EL (cell line): ENCODE measurements around the gene CFL2.
A peak's percentile ranks its signal among the peaks of the same experiment; 100 is the strongest.
"Not testable (repeated sequence)": the region's sequence is repeated elsewhere in the genome, so short reads cannot be mapped to it uniquely, and the experiment has no call there.

Source experiments
- DNase-seq: peaks from one replicate; pipeline ENCODE4 v3.0.0-alpha.2; 2016

Gene CFL2

DNA sequence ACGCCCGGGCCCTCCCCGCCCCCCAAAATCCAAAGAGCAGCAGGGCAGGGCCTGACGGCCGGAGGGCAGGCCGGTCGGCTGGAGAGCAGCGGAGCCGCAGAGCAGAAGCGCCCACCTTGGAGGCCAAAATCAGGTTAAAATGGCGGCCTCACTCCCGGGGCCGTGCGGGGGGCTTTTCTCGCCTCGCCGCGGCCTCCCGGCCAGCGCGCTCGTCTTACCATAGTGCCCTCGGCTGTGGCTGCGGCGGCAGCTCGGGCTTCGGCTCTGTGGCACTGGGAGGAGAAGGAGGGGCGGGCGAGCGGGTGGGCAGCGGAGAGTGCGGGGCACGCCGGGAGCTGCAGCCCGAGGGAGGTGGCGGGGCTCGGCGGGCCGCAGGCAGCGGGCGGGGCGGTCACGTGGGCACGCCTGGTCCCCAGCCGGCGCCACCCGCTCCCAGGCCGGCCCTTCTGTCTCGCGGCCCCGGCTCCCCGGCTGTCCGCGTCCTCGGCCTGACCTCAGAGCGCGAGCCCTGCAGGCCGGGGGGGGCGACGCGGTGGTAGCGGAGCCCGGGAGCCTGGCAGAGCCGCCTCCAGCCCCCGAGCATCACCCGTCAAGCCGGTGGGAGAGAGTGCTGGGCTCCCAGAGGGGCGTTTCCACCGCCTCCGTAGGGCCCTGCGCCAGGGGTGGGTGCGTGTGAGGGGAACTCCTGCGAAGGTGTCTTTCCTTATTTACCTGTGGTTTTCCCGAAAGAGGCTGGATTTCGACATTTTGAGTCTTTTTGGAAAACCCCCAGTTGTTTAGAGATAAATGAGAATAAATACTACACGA is at the start of gene CFL2:
Gene CFL2, minus strand, starts transcription at position 274 of the 807 bp plus-strand sequence. Its CDS starts 53 bp downstream, at position 221.
- DNase-seq: peak; percentile 85

DNA sequence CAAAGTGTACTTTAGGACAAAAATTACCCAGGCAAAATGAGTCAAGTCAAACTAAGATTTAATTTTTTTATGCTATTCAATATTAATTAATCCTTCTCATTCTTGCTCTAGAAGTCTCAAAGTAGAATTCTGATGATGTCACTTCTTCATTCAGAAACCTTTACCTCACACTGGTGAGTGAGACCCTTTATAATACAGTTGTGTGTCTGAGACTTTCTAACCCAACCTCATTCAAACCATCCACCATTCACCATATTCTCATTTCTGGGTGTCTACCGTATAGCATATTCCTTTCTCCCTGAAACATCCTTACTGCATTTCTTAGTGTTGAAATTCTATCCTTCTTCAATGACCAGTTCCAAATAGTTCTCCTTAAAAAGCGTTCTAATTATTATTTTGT is 40.8 kb upstream of the CFL2 start:
- DNase-seq: no peak

DNA sequence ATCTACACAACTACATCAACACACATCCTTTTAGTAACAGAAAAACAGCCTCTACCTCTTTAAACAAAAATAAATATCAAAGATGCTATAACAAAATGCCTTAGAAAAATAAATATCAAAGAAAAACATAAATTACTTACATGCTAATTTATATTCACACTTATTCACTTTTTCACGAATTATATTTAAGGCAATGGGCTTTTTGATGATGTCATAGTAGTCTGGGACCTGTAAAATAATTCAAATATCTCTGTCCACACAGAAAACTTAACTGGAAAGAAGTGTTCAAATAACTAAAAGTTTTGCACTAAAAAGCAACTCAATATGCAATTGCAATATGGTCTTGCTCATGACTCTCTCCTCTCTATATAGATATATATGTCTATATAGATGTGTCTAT is 40.3 kb upstream of the CFL2 start:
- no peak for DNase-seq

DNA sequence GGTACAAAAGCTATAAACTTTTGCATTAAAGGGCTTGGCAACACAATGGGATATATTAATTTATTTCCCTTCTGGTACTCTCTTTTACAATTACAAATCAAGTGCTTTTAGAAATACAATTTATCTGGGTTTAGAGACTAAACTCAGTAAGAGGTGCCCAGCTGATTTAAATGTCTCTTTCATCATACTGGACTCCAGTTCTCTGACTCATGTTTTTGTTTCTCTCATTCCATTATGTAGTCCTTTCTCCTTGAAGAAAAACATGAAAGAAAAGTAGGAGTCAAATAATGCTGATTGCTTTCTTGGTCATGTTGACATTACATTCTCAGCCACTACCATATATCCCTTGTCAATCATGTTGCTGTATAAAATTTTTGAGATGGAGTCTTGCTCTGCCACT is 36.3 kb upstream of the CFL2 start:
- peak; percentile 52 for DNase-seq

DNA sequence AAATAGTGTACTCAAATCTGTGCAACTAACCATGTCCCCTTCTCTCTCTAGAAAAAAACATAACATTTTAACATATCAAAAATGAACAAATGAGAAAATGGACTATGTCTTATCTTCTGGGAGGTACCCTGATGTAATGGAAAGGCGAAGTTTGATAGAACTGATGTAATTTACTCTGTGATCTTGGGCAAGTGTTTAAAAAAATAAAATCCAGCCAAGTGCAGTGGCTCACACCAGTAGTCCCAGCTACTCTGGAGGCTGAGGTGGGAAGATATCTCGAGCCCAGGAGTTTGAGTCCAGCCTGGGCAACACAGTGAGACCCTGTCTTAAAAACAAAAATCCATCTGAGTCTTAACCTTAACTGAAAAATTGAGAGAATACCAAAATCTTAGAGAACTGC is 35.8 kb upstream of the CFL2 start:
- no peak for DNase-seq

DNA sequence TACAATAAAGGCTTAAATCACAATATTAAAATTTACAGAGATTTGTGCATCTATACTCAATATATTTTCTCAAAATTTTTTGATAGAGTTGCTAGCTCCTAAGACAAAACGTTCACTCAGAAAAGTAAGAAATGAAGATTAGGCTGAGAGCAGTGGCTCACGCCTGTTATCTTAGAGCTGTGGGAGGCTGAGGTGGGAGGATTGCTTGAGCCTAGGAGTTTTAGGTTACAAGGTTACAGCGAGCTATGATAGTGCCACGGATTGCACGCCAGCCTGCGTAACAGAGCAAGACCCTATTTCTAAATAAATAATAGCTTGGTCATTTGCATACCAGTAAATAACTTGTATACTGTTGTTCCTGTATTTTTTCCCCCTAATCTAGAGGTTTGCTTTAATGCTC is 35.0 kb upstream of the CFL2 start:
- DNase-seq: no peak

DNA sequence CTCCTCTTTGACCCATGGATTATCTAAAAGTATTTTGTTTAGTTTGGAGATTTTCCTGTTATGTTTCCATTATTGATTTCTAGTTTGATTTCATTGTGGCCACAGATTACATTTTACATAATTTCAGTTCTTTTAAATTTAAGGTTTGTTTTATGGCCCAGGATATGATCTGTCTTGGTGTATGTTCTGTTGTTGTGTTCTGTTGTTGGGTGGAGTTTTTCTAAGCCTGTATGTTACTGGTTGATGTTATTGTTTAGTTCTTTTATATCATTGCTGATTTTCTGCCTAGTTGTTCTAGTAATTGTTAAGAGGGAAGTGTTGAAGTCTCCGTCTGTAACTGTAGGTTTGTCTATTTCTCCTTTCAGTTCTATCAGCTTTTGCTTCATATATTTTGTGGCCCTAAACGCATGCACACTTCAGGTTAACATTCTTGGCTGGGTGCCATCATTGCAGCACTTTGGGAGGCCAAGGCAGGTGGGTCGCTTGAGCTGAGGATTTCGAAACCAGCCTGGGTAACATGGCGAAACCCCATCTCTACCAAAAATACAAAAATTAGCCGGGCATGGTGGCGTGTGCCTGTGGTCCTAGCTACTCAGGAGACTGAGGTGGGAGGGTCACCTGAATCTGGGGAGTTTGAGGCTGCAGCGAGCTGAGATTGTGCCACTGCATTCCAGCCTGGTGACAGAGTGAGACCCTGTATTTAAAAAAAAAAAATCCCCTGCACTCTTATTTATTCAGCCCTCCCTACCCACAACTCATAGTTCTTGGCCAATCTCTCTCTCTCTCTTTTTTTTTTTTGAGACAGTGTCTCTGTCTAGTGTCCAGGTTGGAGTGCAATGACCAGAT is 28.1 kb upstream of the CFL2 start:
- DNase-seq: no peak

DNA sequence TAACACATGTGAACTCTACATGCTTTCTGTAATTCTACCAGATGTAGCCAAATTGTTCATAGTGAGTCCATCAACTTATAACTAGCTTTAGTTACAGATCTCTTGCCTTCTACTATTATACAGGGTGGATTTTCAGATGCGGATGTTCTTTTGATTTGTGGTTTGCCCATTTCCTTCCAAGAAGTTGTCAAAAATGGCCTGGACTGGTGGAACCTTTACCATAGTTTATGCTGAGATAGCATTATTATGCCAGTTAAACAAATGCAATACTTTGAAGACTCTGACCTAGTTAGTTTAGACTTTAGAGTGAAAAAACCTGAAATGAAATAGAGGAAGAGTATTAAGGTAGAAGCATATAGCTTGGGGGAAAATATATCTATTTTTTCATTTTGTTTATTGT is 27.4 kb upstream of the CFL2 start:
- no peak for DNase-seq

DNA sequence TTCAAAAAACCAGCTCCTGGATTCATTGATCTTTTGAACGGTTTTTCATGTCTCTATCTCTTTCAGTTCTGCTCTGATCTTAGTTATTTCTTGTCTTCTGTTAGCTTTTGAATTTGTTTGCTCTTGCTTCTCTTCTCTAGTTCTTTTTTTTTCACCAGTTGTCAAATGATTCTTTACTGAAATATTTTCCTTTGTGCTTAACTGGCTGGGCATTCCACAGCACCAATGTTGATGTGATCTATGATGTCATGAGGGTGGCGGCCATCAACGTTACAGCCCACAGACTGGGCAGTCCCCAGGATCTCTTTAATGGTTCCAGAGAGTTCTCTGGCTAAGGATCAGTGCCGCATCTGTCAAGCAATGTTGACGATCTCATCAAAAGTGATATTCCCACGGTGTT is 25.7 kb upstream of the CFL2 start:
- peak; percentile 37 for DNase-seq

DNA sequence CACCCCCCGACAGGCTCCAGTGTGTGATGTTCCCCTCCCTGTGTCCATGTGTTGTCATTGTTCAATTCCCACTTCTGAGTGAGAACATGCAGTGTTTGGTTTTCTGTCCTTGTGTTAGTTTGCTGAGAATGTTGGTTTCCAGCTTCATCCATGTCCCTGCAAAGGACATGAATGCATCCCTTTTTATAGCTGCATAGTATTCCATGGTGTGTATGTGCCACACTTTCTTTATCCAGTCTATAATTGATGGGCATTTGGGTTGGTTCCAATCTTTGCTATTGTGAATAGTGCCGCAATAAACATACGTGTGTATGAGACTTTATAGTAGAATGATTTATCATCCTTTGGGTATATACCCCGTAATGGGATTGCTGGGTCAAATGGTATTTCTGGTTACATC is 22.7 kb upstream of the CFL2 start:
- not testable (repeated sequence) for DNase-seq

DNA sequence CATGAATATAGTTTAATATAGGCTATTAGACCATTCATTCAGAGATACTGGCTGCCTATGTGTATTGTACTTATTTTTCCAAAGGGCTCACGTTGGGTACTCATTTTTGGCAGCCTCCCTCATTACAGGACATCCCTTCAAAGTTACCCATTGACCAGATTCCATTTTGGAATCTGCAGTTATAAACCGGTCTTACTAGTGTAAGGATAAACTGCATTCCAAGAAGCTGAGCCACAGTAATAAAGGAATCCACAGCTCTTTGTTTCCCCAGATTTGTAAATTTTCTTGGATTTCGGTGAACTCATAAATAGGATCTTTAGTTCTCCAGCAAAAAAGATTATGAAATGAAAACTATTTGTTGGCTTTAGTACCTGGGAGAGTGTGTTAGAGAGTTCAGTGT is 18.9 kb upstream of the CFL2 start:
- DNase-seq: peak; percentile 64

DNA sequence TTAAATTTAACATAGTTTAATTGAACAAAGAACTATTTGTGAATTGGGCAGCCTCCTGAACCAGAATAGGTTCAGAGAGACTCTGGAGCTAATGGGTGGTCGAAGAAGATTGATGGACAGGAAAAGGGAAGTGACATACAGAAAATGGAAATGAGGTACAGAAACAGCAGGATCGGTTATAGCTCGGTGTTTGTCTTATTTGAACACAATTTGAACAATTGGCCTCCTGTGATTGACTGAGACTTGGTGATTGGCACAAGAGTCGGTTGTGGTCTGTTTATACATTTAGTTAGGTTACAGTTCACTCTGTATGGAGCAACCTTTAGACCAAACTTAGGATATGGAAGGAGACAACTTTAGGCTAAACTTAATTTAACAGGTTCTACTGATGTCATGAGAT is 18.4 kb upstream of the CFL2 start:
- no peak for DNase-seq

DNA sequence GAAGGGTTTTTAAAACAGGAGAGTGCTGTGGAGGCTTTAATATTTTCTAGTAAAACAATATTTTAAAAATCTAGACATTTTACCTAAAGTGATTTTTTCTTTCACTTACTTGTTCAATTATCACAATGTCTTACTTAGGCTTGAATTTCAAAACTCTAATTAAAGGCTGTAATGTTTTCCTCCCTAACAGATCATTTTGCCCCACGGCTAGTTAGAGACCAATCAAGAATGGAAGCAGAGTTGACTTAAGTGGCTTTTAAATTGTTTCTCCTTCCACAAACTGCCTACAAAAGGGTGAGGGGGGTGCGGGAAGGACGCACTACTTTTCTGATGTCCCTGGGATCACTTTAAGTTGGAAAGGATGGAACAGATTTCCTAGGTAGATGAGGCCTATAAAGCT is 9.5 kb upstream of the CFL2 start:
- DNase-seq: no peak

DNA sequence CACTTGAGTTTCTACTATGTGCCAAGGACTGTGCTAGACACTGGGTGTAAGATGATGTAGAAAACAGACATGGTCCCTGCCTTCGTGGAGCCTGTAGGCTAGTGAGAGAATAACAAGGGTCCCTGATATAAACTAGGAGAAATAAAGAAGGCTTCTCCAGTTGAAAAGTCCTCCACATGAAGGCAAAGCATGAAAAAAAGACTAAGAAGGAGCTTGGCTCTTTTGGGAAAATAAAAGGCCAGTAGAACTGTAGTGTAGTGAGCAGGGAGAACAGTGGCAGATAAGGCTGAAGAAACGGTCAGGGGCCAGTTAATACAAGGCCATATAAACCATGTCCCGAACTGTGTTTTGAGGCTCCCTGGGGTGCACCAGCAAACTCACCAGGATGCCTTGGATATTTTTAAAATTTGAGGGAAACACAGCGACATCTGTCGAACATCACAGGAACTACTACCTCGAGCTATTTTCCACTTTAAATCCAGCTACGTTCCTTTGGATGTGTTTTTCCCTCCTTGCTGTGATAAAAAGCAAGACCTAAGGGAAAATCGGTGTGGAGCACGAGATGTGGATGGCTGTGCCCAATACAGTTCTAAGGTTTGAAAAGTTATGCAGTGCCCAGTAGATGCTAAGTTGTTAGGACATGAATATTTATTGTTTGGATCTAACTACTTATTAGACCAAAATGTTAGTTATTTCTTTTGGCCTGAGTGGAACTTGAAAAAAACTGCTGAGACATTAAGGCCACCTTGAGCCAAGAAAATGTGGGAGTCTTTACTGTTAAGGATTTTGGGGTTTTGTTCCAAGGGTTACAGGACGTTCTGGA is 8.5 kb upstream of the CFL2 start:
- peak; percentile 76 for DNase-seq

DNA sequence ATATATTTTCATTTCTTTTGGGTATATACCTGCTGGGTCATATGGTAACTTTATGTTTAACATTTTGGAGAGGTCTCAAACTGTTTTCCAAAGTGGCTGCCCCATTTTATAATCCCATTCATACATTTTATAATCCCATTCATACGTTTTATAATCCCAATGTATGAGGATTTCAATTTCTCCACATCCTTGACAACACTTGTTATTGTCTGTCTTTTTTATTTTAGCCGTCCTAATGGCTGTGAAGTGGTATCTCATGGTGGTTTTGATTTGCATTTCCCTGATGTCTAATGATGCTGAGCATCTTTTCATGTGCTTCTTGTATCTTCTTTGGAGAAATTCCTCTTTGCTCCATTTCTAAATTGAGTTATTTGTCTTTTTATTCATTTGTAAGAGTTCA is 6.7 kb upstream of the CFL2 start:
- no peak for DNase-seq

DNA sequence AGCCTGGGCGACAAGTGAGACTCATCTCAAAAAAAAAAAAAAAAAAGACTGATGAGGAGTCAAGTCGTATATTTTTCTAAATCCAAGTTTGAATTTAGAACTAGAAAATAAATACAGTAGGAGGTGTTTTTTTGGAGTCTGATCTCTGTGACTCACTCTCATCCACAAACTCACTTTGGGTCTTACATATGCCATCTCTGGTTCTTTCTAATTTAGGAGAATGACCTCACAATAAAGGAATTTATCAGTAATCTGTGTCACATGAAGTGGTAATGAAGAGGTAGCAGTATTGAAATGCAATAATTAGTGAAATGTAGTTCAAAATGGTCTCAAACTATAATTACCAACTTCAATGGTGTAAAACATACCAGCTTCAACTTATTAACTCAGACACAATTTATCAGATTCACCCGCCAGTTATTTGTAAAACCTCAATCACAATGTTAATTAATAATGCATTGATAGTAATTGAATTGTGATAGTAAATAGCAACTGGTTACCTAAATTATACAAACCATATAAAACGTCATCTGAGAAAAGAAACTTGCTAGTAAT is 4.4 kb upstream of the CFL2 start:
- peak; percentile 72 for DNase-seq

DNA sequence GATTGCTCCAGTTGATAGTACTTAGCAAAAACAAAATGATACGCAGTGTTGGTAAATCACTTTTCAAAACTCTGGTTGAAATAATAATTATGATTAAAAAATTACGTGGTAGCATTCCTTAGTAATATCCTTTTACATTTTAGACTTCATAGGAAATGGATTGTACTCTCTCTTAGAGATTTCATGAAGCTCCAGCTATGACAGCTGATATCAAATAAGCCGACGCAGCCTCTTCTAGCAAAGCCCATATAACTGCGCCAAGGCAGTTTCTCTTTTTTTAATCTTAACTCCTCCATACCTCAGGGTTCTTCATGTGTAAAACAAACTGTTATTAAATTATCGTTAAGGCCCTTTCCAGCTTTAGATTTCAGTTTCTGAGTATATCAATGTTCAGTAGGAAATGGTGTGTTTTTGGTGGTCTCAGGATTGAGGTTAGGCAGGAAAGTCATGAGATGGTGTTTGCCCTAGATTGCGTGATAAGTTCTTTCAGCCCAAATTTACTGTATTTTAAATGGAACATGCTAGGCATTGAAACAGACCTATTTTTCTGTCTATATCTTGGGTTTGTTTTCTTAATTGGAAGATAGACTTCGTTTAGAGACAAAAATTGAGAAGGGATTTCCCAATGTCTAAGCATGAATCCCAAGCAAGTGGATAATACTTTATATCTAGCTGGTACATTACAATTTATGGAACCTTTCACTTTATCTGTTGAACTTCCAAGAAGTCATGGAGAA is 902 bp upstream of the CFL2 start:
- DNase-seq: no peak

DNA sequence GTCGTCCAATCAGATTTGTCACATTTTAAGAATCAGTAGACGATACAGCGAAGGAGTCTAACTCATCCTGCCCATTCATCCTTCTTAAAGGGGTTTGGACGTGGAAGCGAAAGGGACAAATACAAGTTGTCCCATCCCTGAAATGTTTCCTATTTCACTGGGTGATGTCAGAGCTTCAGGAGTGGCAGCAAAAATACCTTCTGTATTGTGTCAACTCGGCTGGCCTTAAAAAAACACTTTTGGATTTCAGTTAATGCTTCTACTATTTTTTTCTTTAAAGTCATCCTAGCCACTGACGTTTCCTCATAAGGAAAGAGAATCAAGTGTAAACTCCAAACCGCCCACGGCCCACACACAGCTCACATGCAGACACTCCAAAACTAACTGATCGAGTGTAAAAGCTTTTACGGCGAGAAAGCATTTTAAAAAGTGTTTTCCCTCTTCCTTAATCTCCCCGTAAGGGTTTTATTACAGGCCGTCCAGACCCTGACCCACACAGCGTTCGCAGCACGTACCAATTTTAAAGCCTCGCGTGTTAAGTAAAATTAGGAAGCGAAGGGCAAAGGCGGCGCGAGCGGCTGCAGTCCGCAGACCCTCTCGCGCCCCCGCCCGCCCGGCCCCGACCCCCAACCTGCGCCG is 593 bp downstream of the CFL2 start:
- peak; percentile 80 for DNase-seq

DNA sequence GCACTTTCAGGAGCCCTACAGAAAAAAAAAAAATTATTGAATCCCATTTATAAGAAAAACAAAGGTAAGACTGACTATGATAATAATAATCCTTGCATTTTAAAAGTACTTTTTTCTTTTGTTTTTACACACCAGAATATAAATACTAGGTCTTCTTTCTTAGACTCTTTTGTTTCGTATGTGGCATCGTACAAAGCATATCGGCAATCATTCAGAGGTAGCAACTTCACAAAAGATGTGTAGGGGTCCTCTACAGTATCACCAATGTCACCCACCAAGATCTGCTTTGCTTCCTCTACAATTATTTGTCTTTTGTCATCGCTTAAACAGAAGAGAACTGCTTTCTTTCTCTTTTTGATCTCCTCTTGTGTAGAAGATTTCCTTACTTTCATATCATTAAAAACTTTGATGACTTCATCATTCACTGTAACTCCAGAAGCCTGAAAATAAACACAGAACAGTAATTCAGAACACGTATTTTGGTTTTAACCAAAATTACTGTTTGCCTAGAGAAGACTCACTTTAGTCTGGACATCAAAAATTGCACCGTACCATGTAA is 1.2 kb downstream of the CFL2 start:
- no peak for DNase-seq

DNA sequence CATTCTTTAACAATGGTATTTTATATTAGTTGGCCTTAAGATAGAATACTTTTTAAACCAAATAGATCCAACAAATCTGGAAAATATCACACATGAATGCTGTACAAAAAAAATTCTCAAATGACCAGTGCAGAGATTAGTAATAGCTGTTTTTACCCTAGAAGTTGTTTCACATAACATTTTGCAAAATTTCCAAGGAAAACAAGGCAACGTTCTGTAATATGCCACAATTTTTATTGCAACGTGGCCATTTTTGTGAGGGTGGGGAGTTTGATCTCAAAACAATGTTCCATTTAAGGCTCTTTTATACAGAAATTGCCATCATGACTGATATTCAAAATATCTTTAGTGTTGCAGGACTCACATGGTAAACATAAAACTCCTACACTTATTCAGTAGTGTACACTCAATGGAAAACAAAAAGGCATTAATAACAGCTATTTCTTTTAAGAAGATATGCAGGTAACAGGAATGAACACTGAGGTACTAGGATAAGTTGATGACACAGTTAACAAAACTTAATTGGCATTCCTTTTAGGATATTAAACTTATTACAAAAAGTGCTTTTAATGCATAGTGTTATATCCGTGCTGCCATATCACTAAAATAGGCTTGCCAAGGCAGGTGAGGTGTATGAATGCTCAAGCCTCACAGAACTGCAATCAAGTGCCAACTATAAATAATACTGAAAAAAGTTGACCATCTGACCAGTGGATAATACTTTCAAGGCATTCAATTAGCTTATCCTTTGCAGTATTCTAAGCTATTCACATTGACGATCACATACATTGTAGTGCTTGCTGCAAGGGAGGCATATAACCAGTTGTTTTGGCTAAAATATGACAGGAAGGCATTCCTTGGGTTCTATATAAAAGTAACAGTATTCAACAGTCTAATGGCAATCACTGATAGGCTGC is 2.3 kb downstream of the CFL2 start:
- DNase-seq: no peak
